Measurements from ENCODE around the gene RBFOX2. TPM values are rescaled to one million over a fixed set of nuclear protein-coding genes. Genes with fewer than 3 reads are reported as not detected.
"Not testable (repeated sequence)": the region's sequence is repeated elsewhere in the genome, so short reads cannot be mapped to it uniquely, and the experiment has no call there.

RBFOX2 gene
- total and polyA plus RNA-seq, 4 donors = 29.9 to 152 (median 80.0) TPM

DNA sequence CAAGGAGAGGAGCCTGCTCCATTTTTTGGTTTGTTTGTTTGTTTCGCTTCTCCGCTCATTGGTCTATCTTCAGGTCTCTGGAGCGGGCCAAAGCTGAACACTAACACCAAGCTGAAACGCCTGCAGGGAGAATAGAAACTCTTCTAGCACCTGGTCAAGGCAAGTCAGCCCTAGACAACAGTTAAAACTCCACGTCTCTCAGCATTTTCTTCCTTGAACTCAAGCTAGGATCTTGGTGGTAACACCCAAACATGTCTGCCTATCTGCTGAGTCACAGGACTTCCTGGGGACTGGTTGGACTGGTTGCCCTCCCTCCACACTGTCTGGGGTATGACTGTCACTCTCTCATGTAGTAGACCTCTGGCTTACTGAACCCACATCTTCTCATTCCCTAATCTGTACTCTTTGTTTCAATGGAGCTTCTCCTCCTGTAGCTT lies 23.9 kb upstream of the RBFOX2 start:
- H3K27me3 ChIP-seq (ENCODE audit: control insufficient read depth in 1 of 2, insufficient read depth in 2 of 2, low read length in 1 of 2) = no peaks in the 10 kb centered on the region
- intact Hi-C loops (cut with DNase I) = no loop called here
- no peak overlapping the region for H3K27ac ChIP-seq (ENCODE audit: low read depth in 1 of 2, low read length in 2 of 2)
- H3K36me3 ChIP-seq (ENCODE audit: control insufficient read depth in 1 of 2, insufficient read depth in 2 of 2, low read length in 1 of 2) = no peaks in the 10 kb centered on the region
- H3K4me3 ChIP-seq (ENCODE audit: low read length in 2 of 2) = no peak overlapping the region
- ATAC-seq (ENCODE audit: low FRiP score) = no peak
- WGBS, 2 donors = 90% methylated on average over 5 of the region's 5 CpGs
- DNase-seq = no peak
- H3K9me3 ChIP-seq (ENCODE audit: control insufficient read depth, low read length) = no peaks in the 10 kb centered on the region
- H3K4me1 ChIP-seq (ENCODE audit: control insufficient read depth in 1 of 2, insufficient read depth in 2 of 2, low read length in 2 of 2) = no peaks in the 10 kb centered on the region

DNA sequence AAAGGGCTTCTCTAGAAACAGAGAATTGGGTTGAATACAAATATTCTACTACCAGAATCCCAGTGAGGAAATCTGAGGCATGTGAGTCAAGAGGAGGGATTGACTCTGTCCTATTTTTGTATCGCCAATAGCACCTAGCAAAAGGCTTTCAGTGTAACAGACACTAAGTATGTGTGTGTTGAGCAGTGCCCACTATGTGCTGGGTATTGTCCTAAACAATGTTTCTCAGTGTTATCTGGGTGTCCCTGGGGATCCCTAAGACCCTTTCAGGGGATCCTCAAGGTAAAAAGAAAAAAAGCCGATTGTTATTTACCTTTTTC lies 21.0 kb upstream of the RBFOX2 start:
- WGBS, 2 donors = 91 to 95% methylated on average over 2 of the region's 2 CpGs
- Histone ChIP-seq H3K9me3 (ENCODE audit: control insufficient read depth, low read length) (no peaks in the 10 kb centered on the region), H3K27ac (ENCODE audit: low read depth in 1 of 2, low read length in 2 of 2) (no peak overlapping the region), H3K27me3 (ENCODE audit: control insufficient read depth in 1 of 2, insufficient read depth in 2 of 2, low read length in 1 of 2) (no peaks in the 10 kb centered on the region), H3K36me3 (ENCODE audit: control insufficient read depth in 1 of 2, insufficient read depth in 2 of 2, low read length in 1 of 2) (no peaks in the 10 kb centered on the region), H3K4me1 (ENCODE audit: control insufficient read depth in 1 of 2, insufficient read depth in 2 of 2, low read length in 2 of 2) (no peaks in the 10 kb centered on the region), H3K4me3 (ENCODE audit: low read length in 2 of 2) (no peak overlapping the region)
- no peak for ATAC-seq (ENCODE audit: low FRiP score)
- intact Hi-C loops (cut with DNase I) = no loop called here
- no peak for DNase-seq

DNA sequence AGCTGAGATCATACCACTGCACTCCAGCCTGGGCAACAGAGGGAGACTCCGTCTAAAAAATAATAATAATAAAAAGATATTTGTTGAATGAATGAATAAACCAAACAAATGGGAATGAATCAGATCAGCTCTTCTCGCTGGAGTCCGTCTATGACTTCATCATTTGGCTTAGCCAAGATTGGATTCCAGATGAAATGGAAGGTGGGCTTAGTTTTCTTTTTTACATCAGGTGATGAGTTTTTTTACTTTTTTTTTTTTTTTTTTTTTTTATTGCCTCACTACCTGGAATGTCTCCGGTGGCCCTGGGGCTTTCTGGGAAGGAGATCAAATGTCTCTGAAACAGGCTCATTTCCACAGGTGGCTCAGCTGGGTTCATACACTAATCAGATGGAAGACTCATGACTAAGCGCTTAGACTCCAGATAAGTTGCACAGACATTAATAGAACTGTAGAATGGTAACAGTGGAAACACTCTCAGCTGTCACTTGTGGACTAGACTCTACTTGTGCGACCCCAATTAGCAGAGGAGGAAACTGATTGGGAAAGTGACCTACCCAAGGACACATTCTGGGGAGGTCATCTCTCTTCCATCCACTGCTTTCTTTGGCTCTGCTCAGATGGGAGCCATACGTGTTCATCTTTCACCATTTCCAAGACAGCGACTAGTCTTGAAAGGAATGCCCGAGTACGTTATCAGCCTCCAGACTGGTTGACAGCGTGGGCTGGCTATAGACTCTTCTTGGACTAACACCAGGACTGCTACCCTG lies 20.5 kb upstream of the RBFOX2 start:
- Histone ChIP-seq H3K36me3 (ENCODE audit: control insufficient read depth in 1 of 2, insufficient read depth in 2 of 2, low read length in 1 of 2) (no peaks in the 10 kb centered on the region), H3K9me3 (ENCODE audit: control insufficient read depth, low read length) (no peaks in the 10 kb centered on the region), H3K27me3 (ENCODE audit: control insufficient read depth in 1 of 2, insufficient read depth in 2 of 2, low read length in 1 of 2) (no peaks in the 10 kb centered on the region), H3K4me1 (ENCODE audit: control insufficient read depth in 1 of 2, insufficient read depth in 2 of 2, low read length in 2 of 2) (no peaks in the 10 kb centered on the region), H3K4me3 (ENCODE audit: low read length in 2 of 2) (no peak overlapping the region), H3K27ac (ENCODE audit: low read depth in 1 of 2, low read length in 2 of 2) (no peak overlapping the region)
- ATAC-seq (ENCODE audit: low FRiP score) (no peak), DNase-seq (no peak)
- WGBS, 2 donors = 61 to 70% methylated on average over 11 of the region's 11 CpGs
- intact Hi-C loops (cut with DNase I) = no loop called here

- H3K9me3 ChIP-seq (ENCODE audit: control insufficient read depth, low read length); H3K36me3 ChIP-seq (ENCODE audit: control insufficient read depth in 1 of 2, insufficient read depth in 2 of 2, low read length in 1 of 2); intact Hi-C loops (cut with DNase I); H3K4me1 ChIP-seq (ENCODE audit: control insufficient read depth in 1 of 2, insufficient read depth in 2 of 2, low read length in 2 of 2); ATAC-seq (ENCODE audit: low FRiP score); DNase-seq; H3K27ac ChIP-seq (ENCODE audit: low read depth in 1 of 2, low read length in 2 of 2); H3K27me3 ChIP-seq (ENCODE audit: control insufficient read depth in 1 of 2, insufficient read depth in 2 of 2, low read length in 1 of 2); H3K4me3 ChIP-seq (ENCODE audit: low read length in 2 of 2): not testable (repeated sequence)
- WGBS, 2 donors = 91 to 94% methylated on average over 3 of the region's 3 CpGs
Measured at GRCh38 chr22:36044517-36044916, 15.9 kb upstream of the RBFOX2 start.

- no peak overlapping the region for H3K4me3 ChIP-seq (ENCODE audit: low read length in 2 of 2)
- intact Hi-C loops (cut with DNase I) = no loop called here
- H3K36me3 ChIP-seq (ENCODE audit: control insufficient read depth in 1 of 2, insufficient read depth in 2 of 2, low read length in 1 of 2) = no peaks in the 10 kb centered on the region
- no peaks in the 10 kb centered on the region for H3K4me1 ChIP-seq (ENCODE audit: control insufficient read depth in 1 of 2, insufficient read depth in 2 of 2, low read length in 2 of 2)
- no peak for DNase-seq
- H3K27me3 ChIP-seq (ENCODE audit: control insufficient read depth in 1 of 2, insufficient read depth in 2 of 2, low read length in 1 of 2) = peaks cover 0 to 3% of the 10 kb centered on the region in 2 donors
- H3K27ac ChIP-seq (ENCODE audit: low read depth in 1 of 2, low read length in 2 of 2) = no peak overlapping the region
- no peak for ATAC-seq (ENCODE audit: low FRiP score)
- H3K9me3 ChIP-seq (ENCODE audit: control insufficient read depth, low read length) = peaks cover 3% of the 10 kb centered on the region
- 84 to 92% methylated on average over 5 of the region's 5 CpGs for WGBS, 2 donors
Measured at GRCh38 chr22:36042240-36042639, 13.6 kb upstream of the RBFOX2 start.

- H3K27ac ChIP-seq (ENCODE audit: low read depth in 1 of 2, low read length in 2 of 2) = no peak overlapping the region
- H3K36me3 ChIP-seq (ENCODE audit: control insufficient read depth in 1 of 2, insufficient read depth in 2 of 2, low read length in 1 of 2) = no peaks in the 10 kb centered on the region
- intact Hi-C loops (cut with DNase I) = no loop called here
- H3K4me3 ChIP-seq (ENCODE audit: low read length in 2 of 2) = no peak overlapping the region
- DNase-seq = no peak
- WGBS, 2 donors = 87 to 91% methylated on average over 3 of the region's 3 CpGs
- H3K9me3 ChIP-seq (ENCODE audit: control insufficient read depth, low read length) = peaks cover 3% of the 10 kb centered on the region
- H3K4me1 ChIP-seq (ENCODE audit: control insufficient read depth in 1 of 2, insufficient read depth in 2 of 2, low read length in 2 of 2) = no peaks in the 10 kb centered on the region
- ATAC-seq (ENCODE audit: low FRiP score) = no peak
- peaks cover 0 to 3% of the 10 kb centered on the region in 2 donors for H3K27me3 ChIP-seq (ENCODE audit: control insufficient read depth in 1 of 2, insufficient read depth in 2 of 2, low read length in 1 of 2)
Measured at GRCh38 chr22:36039125-36039524, 10.5 kb upstream of the RBFOX2 start.

- DNase-seq = no peak
- H3K36me3 ChIP-seq (ENCODE audit: control insufficient read depth in 1 of 2, insufficient read depth in 2 of 2, low read length in 1 of 2) = no peaks in the 10 kb centered on the region
- no peak for ATAC-seq (ENCODE audit: low FRiP score)
- H3K9me3 ChIP-seq (ENCODE audit: control insufficient read depth, low read length) = peaks cover 3% of the 10 kb centered on the region
- no peak overlapping the region for H3K4me3 ChIP-seq (ENCODE audit: low read length in 2 of 2)
- no peaks in the 10 kb centered on the region for H3K4me1 ChIP-seq (ENCODE audit: control insufficient read depth in 1 of 2, insufficient read depth in 2 of 2, low read length in 2 of 2)
- H3K27ac ChIP-seq (ENCODE audit: low read depth in 1 of 2, low read length in 2 of 2) = no peak overlapping the region
- WGBS, 2 donors = 91 to 95% methylated on average over 10 of the region's 10 CpGs
- intact Hi-C loops (cut with DNase I) = no loop called here
- peaks cover 0 to 3% of the 10 kb centered on the region in 2 donors for H3K27me3 ChIP-seq (ENCODE audit: control insufficient read depth in 1 of 2, insufficient read depth in 2 of 2, low read length in 1 of 2)
Measured at GRCh38 chr22:36037102-36037758, 8.6 kb upstream of the RBFOX2 start.

DNA sequence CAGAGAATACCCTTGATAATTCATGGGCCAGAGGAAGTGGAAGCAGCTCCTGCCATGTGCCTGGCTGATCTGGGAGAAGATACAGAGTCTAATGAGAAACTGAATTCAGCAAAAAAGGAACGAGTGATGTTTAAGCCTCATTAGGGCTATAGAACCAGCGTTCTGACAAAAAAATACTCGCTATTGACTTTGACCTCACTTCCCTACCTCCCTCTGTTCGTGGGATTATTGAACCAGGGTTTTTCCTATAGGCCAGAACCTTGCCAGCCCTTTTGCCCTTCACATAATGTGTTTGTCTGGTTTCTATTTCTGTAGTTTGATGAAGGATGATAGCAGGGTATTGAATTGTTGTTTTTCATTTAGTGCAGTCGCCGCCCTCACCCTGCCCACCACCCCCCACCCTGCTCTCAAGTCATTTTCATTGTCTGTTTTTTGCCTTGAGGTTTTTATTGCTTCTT lies 7.6 kb upstream of the RBFOX2 start:
- no peak for DNase-seq
- Histone ChIP-seq H3K4me3 (ENCODE audit: low read length in 2 of 2) (no peak overlapping the region), H3K27ac (ENCODE audit: low read depth in 1 of 2, low read length in 2 of 2) (no peak overlapping the region), H3K9me3 (ENCODE audit: control insufficient read depth, low read length) (peaks cover 3% of the 10 kb centered on the region), H3K36me3 (ENCODE audit: control insufficient read depth in 1 of 2, insufficient read depth in 2 of 2, low read length in 1 of 2) (no peaks in the 10 kb centered on the region), H3K27me3 (ENCODE audit: control insufficient read depth in 1 of 2, insufficient read depth in 2 of 2, low read length in 1 of 2) (peaks cover 0 to 3% of the 10 kb centered on the region in 2 donors), H3K4me1 (ENCODE audit: control insufficient read depth in 1 of 2, insufficient read depth in 2 of 2, low read length in 2 of 2) (no peaks in the 10 kb centered on the region)
- 74 to 76% methylated on average over 6 of the region's 6 CpGs for WGBS, 2 donors
- no peak for ATAC-seq (ENCODE audit: low FRiP score)
- intact Hi-C loops (cut with DNase I) = no loop called here

DNA sequence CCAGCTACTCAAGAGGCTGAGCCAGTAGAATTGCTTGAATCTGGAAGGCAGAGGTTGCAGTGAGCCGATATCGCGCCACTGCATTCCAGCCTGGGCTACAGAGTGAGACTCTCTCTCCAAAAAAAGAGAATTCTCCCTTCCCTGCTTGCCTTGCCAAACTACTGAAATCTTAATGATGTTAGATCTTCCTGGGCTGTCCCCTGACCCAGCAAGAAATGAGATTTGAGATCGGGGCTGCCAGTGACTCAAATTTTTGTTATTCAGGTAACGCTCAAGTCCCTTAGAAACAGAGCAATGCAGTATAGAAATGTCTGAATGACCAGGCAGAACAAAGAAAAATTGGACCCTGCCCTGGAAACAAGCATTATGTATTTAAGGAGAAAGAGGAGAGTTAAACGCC lies 4.0 kb upstream of the RBFOX2 start:
- intact Hi-C loops (cut with DNase I) = no loop called here
- WGBS, 2 donors = 94 to 95% methylated on average over 6 of the region's 6 CpGs
- ATAC-seq (ENCODE audit: low FRiP score) = no peak

More for the DNA sequence above, 4.0 kb upstream of the RBFOX2 start:
- no peaks in the 10 kb centered on the region for H3K9me3 ChIP-seq (ENCODE audit: control insufficient read depth, low read length)
- no peaks in the 10 kb centered on the region for H3K27me3 ChIP-seq (ENCODE audit: control insufficient read depth in 1 of 2, insufficient read depth in 2 of 2, low read length in 1 of 2)
- no peaks in the 10 kb centered on the region for H3K36me3 ChIP-seq (ENCODE audit: control insufficient read depth in 1 of 2, insufficient read depth in 2 of 2, low read length in 1 of 2)
- no peak overlapping the region for H3K4me3 ChIP-seq (ENCODE audit: low read length in 2 of 2)
- H3K27ac ChIP-seq (ENCODE audit: low read depth in 1 of 2, low read length in 2 of 2) = no peak overlapping the region
- DNase-seq = no peak
- no peaks in the 10 kb centered on the region for H3K4me1 ChIP-seq (ENCODE audit: control insufficient read depth in 1 of 2, insufficient read depth in 2 of 2, low read length in 2 of 2)

Data from aorta (tissue), 5 donors.